Cardiac fibroblast (primary cell): ENCODE data around the gene COG5.
A peak's percentile ranks its signal among the peaks of the same experiment; 100 is the strongest.

Experiments used
- DNase-seq, 2 donors: peaks; one replicate each; pipeline versions ENCODE4 v3.0.0 to v3.0.0-alpha.2; 2010; ENCODE audit warnings: low read depth in 2 of 2
- H3K4me3 ChIP-seq, 2 donors: replicated peaks in 1 of 2; 1 replicate in 1 of 2; 2 replicates in 1 of 2; pipeline ENCODE4 v1.5.1; 2011; ENCODE audit warnings: low read depth in 2 of 2, low read length in 2 of 2, mild to moderate bottlenecking in 2 of 2, moderate library complexity in 1 of 2
- CTCF ChIP-seq: IDR thresholded peaks from one replicate; pipeline ENCODE4 v1.5.1; 2011; ENCODE audit warnings: low read depth, mild to moderate bottlenecking, low read length, inconsistent platforms

The COG5 gene

GRCh38 chr7:107502154-107502553 lies 61.6 kb downstream of the COG5 start:
- DNase-seq = no peak
- no peak overlapping the region for H3K4me3 ChIP-seq
- TF ChIP-seq CTCF = no peak

- peak; percentile 50 for TF ChIP-seq CTCF
- no peak overlapping the region for H3K4me3 ChIP-seq
- DNase-seq = peak; percentile 48 to 67
Measured at GRCh38 chr7:107501593-107501992, 62.1 kb downstream of the COG5 start.

GRCh38 chr7:107499731-107500130 lies 64.0 kb downstream of the COG5 start:
- peak in 1 of 2 donors; percentile 49 for DNase-seq
- no peak for TF ChIP-seq CTCF
- H3K4me3 ChIP-seq = no peak overlapping the region

- no peak for TF ChIP-seq CTCF
Measured at GRCh38 chr7:107495516-107495915, 68.2 kb downstream of the COG5 start.

GRCh38 chr7:107494884-107495283 lies 68.8 kb downstream of the COG5 start:
- no peak for DNase-seq
- no peak overlapping the region for H3K4me3 ChIP-seq
- no peak for TF ChIP-seq CTCF

More at GRCh38 chr7:107495516-107495915, 68.2 kb downstream of the COG5 start:
- no peak overlapping the region for H3K4me3 ChIP-seq
- no peak for DNase-seq

- no peak overlapping the region for H3K4me3 ChIP-seq
- TF ChIP-seq CTCF = no peak
- peak in 1 of 2 donors; percentile 12 for DNase-seq
Measured at GRCh38 chr7:107494315-107494751, 69.4 kb downstream of the COG5 start.

GRCh38 chr7:107492875-107493274 lies 70.8 kb downstream of the COG5 start:
- TF ChIP-seq CTCF = no peak
- no peak overlapping the region for H3K4me3 ChIP-seq
- DNase-seq = no peak
